Glutamatergic neuron (in vitro differentiated cells): Measurements from ENCODE around the gene RAPGEF3. TPM values are rescaled to one million over a fixed set of nuclear protein-coding genes. Genes with fewer than 3 reads are reported as not detected.

Experiments used
- DNase-seq: peaks from one replicate; pipeline ENCODE4 v3.0.0; 2022
- H3K27ac Mint-ChIP-seq: one replicate; pipeline ENCODE4 v1.8.0; 2020; ENCODE audit warnings: mild to moderate bottlenecking, mixed read lengths, inconsistent platforms; ENCODE audit not compliant: unreplicated experiment
- H3K27me3 Mint-ChIP-seq: one replicate; pipeline ENCODE4 v1.8.0; 2020; ENCODE audit warnings: mild to moderate bottlenecking, moderate library complexity, mixed read lengths, inconsistent platforms; ENCODE audit not compliant: unreplicated experiment
- H3K36me3 Mint-ChIP-seq: one replicate; pipeline ENCODE4 v1.8.0; 2020; ENCODE audit warnings: mild to moderate bottlenecking, mixed read lengths, inconsistent platforms; ENCODE audit not compliant: unreplicated experiment
- H3K4me1 Mint-ChIP-seq: one replicate; pipeline ENCODE4 v1.8.0; 2020; ENCODE audit warnings: mild to moderate bottlenecking, low read depth, mixed read lengths, inconsistent platforms; ENCODE audit not compliant: unreplicated experiment
- H3K4me3 Mint-ChIP-seq: one replicate; pipeline ENCODE4 v1.8.0; 2020; ENCODE audit warnings: mild to moderate bottlenecking, mixed read lengths, inconsistent platforms; ENCODE audit not compliant: unreplicated experiment
- H3K9me3 Mint-ChIP-seq: one replicate; pipeline ENCODE4 v1.8.0; 2020; ENCODE audit warnings: mild to moderate bottlenecking, moderate library complexity, mixed read lengths, inconsistent platforms; ENCODE audit not compliant: unreplicated experiment
- CTCF ChIP-seq: fragments of 200-600 bp; sonication (generic); IDR thresholded peaks from one replicate; pipeline ENCODE4 v1.5.0; 2021; ENCODE audit not compliant: partially characterized antibody, unreplicated experiment
- total RNA-seq: library from RNA; stranded (reverse); fragmentation: NEBNext Ultra II Directional; extraction: Animal tissue kit (Norgen Biotek cat#: 25700); gene quantifications from one replicate; pipeline ENCODE4 v1.2.1, GENCODE V29; 2021; ENCODE audit not compliant: unreplicated experiment

Gene RAPGEF3
- total RNA-seq, 1 donor from 2014 or later, result 0.81 TPM

GRCh38 chr12:47770086-47770726 lies 11.5 kb upstream of the RAPGEF3 start:
- no peaks in the 10 kb centered on the region for H3K36me3 Mint-ChIP-seq
- peaks cover 3% of the 10 kb centered on the region for H3K4me1 Mint-ChIP-seq
- no peak overlapping the region for H3K27ac Mint-ChIP-seq
- peaks cover 13% of the 10 kb centered on the region for H3K9me3 Mint-ChIP-seq
- TF ChIP-seq CTCF, result no peak
- no peak overlapping the region for H3K4me3 Mint-ChIP-seq
- H3K27me3 Mint-ChIP-seq, result peaks cover 10% of the 10 kb centered on the region
- no peak for DNase-seq

GRCh38 chr12:47769234-47770085 lies 10.8 kb upstream of the RAPGEF3 start:
- Mint-ChIP-seq H3K36me3 (no peaks in the 10 kb centered on the region), H3K27me3 (peaks cover 10% of the 10 kb centered on the region), H3K4me3 (no peak overlapping the region), H3K9me3 (peaks cover 13% of the 10 kb centered on the region), H3K4me1 (peaks cover 3% of the 10 kb centered on the region), H3K27ac (no peak overlapping the region)
- no peak for DNase-seq
- no peak for TF ChIP-seq CTCF

GRCh38 chr12:47768323-47768811 lies 9.7 kb upstream of the RAPGEF3 start:
- no peak for DNase-seq

GRCh38 chr12:47767216-47767724 lies 8.6 kb upstream of the RAPGEF3 start:
- H3K4me1 Mint-ChIP-seq, result peaks cover 14% of the 10 kb centered on the region
- peaks cover 9% of the 10 kb centered on the region for H3K27me3 Mint-ChIP-seq
- peak; percentile 60 for DNase-seq
- TF ChIP-seq CTCF, result peak; percentile 49
- peaks cover 7% of the 10 kb centered on the region for H3K9me3 Mint-ChIP-seq
- no peaks in the 10 kb centered on the region for H3K36me3 Mint-ChIP-seq
- H3K4me3 Mint-ChIP-seq, result no peak overlapping the region
- no peak overlapping the region for H3K27ac Mint-ChIP-seq

More at GRCh38 chr12:47768323-47768811, 9.7 kb upstream of the RAPGEF3 start:
- H3K27ac Mint-ChIP-seq, result no peak overlapping the region
- no peak overlapping the region for H3K4me3 Mint-ChIP-seq
- H3K36me3 Mint-ChIP-seq, result no peaks in the 10 kb centered on the region
- H3K9me3 Mint-ChIP-seq, result peaks cover 9% of the 10 kb centered on the region
- TF ChIP-seq CTCF, result no peak
- H3K4me1 Mint-ChIP-seq, result peaks cover 8% of the 10 kb centered on the region
- peaks cover 10% of the 10 kb centered on the region for H3K27me3 Mint-ChIP-seq
